IgD-negative memory B cell (primary cell): ENCODE results near the gene SLC34A3. TPM values are rescaled to one million over a fixed set of nuclear protein-coding genes. Genes with fewer than 3 reads are reported as not detected.
A peak's percentile ranks its signal among the peaks of the same experiment; 100 is the strongest.

Experiments used
- H3K27ac Mint-ChIP-seq, 3 donors: one replicate each; pipeline ENCODE4 v1.8.0; 2020 to 2022; ENCODE audit warnings: mild to moderate bottlenecking in 3 of 3, mixed read lengths in 3 of 3, moderate library complexity in 1 of 3
- H3K27me3 Mint-ChIP-seq: one replicate; pipeline ENCODE4 v1.8.0; 2021; ENCODE audit warnings: mixed read lengths
- H3K36me3 Mint-ChIP-seq: one replicate; pipeline ENCODE4 v1.8.0; 2020; ENCODE audit warnings: mild to moderate bottlenecking, mixed read lengths
- H3K4me1 Mint-ChIP-seq, 3 donors: one replicate each; pipeline ENCODE4 v1.8.0; 2020 to 2022; ENCODE audit warnings: mixed read lengths in 3 of 3, mild to moderate bottlenecking in 1 of 3
- H3K4me3 Mint-ChIP-seq, 4 donors: one replicate each; pipeline ENCODE4 v1.8.0; 2020 to 2022; ENCODE audit warnings: mild to moderate bottlenecking in 4 of 4, mixed read lengths in 4 of 4, moderate library complexity in 3 of 4
- H3K9me3 Mint-ChIP-seq, 3 donors: one replicate each; pipeline ENCODE4 v1.8.0; 2020 to 2021; ENCODE audit warnings: mixed read lengths in 3 of 3, mild to moderate bottlenecking in 1 of 3
- polyA plus RNA-seq: library from polyadenylated mRNA; unstranded; fragments of 300-500 nt; fragmentation: Illumina TruSeq; gene quantifications from one replicate; pipeline ENCODE4 v1.2.3, GENCODE V29; 2021

SLC34A3 gene
- polyA plus RNA-seq, 1 donor from 2014 or later = not detected

DNA sequence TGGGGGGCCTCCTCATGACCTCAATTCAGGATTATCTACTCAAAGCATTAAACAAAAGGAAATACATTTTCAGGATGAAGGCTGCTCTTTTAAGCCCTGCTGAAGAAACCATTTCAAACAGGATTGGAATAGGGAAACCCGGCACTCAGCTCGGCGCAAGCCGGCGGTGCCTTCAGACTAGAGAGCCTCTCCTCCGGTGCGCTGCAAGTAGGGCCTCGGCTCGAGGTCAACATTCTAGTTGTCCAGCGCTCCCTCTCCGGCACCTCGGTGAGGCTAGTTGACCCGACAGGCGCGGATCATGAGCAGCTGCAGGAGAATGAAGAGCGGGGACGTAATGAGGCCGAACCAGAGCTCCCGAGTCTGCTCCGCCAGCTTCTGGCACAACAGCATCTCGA lies 26.0 kb upstream of the SLC34A3 start:
- Mint-ChIP-seq H3K27ac (peak overlapping the region; percentile 93 to 96 (median 94)), H3K9me3 (no peaks in the 10 kb centered on the region), H3K4me3 (peak overlapping the region; percentile 90 to 96 (median 94)), H3K27me3 (no peaks in the 10 kb centered on the region), H3K36me3 (no peaks in the 10 kb centered on the region), H3K4me1 (peaks cover 23 to 24% (median 24%) of the 10 kb centered on the region in 3 donors)

- peak within 1 kb of the TSS; percentile 90 to 96 (median 94) for H3K4me3 Mint-ChIP-seq
- no peaks in the 10 kb centered on the region for H3K36me3 Mint-ChIP-seq
- H3K27ac Mint-ChIP-seq = peak within 1 kb of the TSS; percentile 93 to 96 (median 94)
- peaks cover 23 to 24% (median 24%) of the 10 kb centered on the region in 3 donors for H3K4me1 Mint-ChIP-seq
- no peaks in the 10 kb centered on the region for H3K27me3 Mint-ChIP-seq
- H3K9me3 Mint-ChIP-seq = no peaks in the 10 kb centered on the region
These were observed 25.3 kb upstream of the SLC34A3 start, which contains the start of the genes NDOR1 and TMEM203 for GRCh38 chr9:137205126-137206069. TSS of gene NDOR1 (plus strand) at chr9:137205700. CDS start at chr9:137205778, 78 bp downstream. TSS of gene TMEM203 (minus strand) at chr9:137205648. CDS start at chr9:137205414, 234 bp downstream.

DNA sequence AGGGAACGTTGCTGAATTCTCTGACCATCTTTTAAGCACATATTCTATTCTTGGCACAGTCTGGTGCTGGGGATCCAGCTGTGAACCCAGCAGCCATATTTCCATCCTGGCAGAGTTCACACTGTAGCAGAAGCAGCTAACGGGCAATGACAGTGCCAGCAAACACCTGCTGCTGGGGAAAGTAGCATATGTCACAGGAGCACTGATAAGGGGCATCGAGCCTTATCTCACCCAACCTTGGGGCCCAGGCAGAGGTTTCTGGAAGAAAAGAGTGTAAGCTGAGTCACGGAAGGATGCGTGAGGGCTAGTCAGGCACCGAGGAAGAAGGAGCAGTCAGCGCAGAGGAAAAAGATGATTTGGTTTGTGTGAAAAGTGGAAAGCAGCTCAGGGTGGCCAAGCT lies 24.1 kb upstream of the SLC34A3 start:
- H3K36me3 Mint-ChIP-seq = peaks cover 1% of the 10 kb centered on the region
- H3K27me3 Mint-ChIP-seq = no peaks in the 10 kb centered on the region
- peak overlapping the region in 2 of 3 donors; percentile 93 to 96 for H3K27ac Mint-ChIP-seq
- peak overlapping the region; percentile 90 to 95 (median 93) for H3K4me3 Mint-ChIP-seq
- no peaks in the 10 kb centered on the region for H3K9me3 Mint-ChIP-seq
- H3K4me1 Mint-ChIP-seq = peaks cover 15 to 24% (median 24%) of the 10 kb centered on the region in 3 donors

GRCh38 chr9:137211532-137211931 lies 19.2 kb upstream of the SLC34A3 start:
- Mint-ChIP-seq H3K36me3 (peaks cover 1% of the 10 kb centered on the region), H3K27me3 (no peaks in the 10 kb centered on the region), H3K4me1 (peaks cover 1 to 9% (median 8%) of the 10 kb centered on the region in 3 donors), H3K27ac (peak overlapping the region in 1 of 3 donors; percentile 62), H3K9me3 (no peaks in the 10 kb centered on the region), H3K4me3 (no peak overlapping the region)

- Mint-ChIP-seq H3K4me3 (no peak overlapping the region), H3K27ac (no peak overlapping the region), H3K4me1 (peaks cover 0 to 1% (median under 1%) of the 10 kb centered on the region in 3 donors), H3K9me3 (no peaks in the 10 kb centered on the region), H3K36me3 (peaks cover 1% of the 10 kb centered on the region), H3K27me3 (no peaks in the 10 kb centered on the region)
These were observed 18.2 kb upstream of the SLC34A3 start for GRCh38 chr9:137212520-137212919.

DNA sequence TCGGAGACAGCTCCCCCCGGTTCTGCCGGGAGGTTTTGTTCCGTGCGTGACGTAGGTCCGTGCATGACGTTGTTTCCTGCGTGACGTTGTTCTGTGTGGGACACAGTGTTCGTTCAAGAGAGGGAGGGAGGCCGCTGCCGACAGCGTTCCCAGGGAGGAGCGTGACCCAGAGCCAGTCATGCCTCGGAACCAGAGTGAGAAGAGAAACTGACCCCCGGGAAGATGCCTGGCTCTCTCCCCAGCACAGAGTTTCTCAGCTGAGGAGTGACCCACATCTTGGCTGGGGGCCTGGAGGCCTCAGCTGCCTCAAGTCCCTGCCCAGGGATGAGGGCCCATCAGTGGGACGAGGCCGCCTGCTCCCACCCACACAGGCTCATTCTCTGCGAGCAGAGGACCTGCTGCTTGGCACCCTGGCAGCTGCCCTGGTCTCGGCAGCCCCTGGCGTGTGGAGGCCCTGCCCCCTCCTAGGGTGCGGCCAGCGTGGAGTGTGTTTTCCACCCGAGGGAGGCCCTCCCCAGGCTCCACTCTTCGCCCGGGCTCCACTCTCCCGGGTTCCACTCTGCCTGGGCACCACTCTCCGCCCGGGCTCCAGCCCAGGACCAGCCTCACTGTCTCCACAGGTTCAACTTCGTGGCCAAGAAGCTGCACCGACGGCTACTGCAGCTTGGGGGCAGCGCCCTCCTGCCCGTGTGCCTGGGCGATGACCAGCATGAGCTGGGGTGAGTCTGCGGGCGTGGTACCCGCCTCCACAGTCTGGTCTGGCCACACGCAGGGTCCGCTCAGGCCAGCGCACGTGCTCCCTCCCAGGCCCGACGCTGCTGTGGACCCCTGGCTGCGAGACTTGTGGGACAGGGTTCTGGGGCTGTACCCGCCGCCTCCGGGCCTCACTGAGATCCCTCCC lies 17.3 kb upstream of the SLC34A3 start:
- Mint-ChIP-seq H3K4me1 (no peaks in the 10 kb centered on the region), H3K27me3 (no peaks in the 10 kb centered on the region), H3K9me3 (no peaks in the 10 kb centered on the region), H3K27ac (no peak overlapping the region), H3K36me3 (peaks cover 1% of the 10 kb centered on the region), H3K4me3 (no peak overlapping the region)

DNA sequence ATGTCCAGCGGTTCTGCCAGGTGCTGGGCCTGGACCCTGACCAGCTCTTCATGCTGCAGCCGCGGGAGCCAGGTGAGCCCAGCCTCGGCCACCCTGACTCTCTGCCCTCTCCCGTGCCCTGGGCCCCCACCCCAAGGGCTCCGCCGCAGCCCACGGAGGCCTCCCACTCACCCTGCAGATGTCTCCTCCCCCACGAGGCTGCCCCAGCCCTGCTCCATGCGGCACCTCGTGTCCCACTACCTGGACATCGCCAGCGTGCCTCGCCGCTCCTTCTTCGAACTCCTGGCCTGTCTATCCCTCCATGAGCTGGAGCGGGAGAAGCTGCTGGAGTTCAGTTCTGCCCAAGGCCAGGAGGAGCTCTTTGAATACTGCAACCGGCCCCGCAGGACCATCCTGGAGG lies 16.1 kb upstream of the SLC34A3 start:
- Mint-ChIP-seq H3K27me3 (no peaks in the 10 kb centered on the region), H3K27ac (no peak overlapping the region), H3K9me3 (no peaks in the 10 kb centered on the region), H3K4me3 (no peak overlapping the region), H3K4me1 (no peaks in the 10 kb centered on the region), H3K36me3 (peaks cover 1% of the 10 kb centered on the region)

DNA sequence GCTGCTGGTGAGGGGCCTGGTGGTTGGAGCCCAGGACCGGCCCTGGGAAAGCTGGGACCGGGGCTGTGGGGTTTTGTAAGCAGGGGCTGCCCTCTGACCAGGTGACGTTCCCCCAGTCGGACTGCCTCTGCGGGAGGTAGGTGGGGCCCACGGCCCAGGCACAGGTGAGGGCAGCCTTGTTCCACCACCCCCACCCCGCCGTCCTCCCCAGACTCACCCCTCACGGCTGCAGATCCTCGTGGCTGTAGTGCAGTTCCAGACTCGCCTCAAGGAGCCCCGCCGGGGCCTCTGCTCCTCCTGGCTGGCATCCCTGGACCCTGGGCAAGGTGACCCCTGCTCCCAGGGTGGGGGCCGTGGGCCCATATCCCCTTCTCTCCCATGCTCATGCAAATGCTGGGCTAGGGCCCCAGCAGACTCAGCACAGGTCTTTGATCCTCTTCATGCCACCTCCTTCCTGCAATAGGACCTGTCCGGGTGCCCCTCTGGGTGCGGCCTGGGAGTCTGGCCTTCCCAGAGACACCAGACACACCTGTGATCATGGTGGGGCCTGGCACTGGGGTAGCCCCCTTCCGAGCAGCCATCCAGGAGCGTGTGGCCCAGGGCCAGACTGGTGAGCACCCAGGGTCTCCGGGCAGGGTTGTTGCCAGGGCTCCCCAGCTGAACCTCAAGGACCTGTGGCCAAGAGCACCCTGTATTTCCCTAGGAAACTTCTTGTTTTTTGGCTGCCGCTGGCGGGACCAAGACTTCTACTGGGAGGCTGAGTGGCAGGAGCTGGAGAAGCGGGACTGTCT lies 15.3 kb upstream of the SLC34A3 start:
- Mint-ChIP-seq H3K36me3 (peaks cover 1% of the 10 kb centered on the region), H3K27me3 (peaks cover 1% of the 10 kb centered on the region), H3K4me3 (no peak overlapping the region), H3K27ac (no peak overlapping the region), H3K9me3 (no peaks in the 10 kb centered on the region), H3K4me1 (no peaks in the 10 kb centered on the region)

DNA sequence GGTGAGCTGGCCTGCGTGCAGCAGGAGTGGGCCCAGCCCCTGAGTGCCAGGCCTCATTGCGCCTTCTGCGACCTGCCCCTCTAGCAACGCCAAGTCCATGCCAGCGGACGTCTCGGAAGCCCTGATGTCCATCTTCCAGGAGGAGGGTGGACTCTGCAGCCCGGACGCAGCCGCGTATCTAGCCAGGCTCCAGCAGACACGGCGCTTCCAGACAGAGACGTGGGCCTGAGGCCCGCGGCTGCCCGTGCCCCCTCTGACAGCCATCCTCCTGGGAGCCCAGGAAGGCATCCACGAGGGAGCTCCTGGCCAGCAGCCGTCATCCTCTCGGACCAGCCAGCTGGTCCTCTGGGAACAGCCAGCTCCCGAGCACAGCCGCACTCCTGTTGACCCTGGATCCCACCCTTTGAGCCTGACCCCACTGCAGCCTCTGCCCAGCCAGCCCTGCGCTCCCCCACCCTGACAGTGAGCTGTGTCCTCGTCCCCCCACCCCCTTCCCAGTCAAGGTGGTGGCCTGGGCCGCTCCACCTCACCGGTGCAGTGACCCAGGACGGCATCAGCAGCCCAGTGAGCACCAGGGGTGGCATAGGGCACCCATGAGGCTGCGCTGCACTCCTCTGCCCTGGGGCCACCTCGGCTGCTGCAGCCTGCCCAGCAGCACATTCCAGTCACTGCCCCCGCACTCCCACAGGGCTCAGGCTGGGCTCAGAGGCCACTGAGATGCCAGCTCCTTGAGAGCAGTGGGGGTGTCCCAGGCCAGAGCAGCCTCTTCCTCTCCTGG lies 14.3 kb upstream of the SLC34A3 start:
- Mint-ChIP-seq H3K27me3 (peaks cover 1% of the 10 kb centered on the region), H3K9me3 (no peaks in the 10 kb centered on the region), H3K4me1 (no peaks in the 10 kb centered on the region), H3K36me3 (peaks cover under 1% of the 10 kb centered on the region), H3K4me3 (no peak overlapping the region), H3K27ac (no peak overlapping the region)

GRCh38 chr9:137217276-137218211 lies 13.2 kb upstream of the SLC34A3 start:
- H3K9me3 Mint-ChIP-seq = no peaks in the 10 kb centered on the region
- H3K27ac Mint-ChIP-seq = no peak overlapping the region
- peak overlapping the region in 1 of 4 donors; percentile 63 for H3K4me3 Mint-ChIP-seq
- no peaks in the 10 kb centered on the region for H3K4me1 Mint-ChIP-seq
- H3K27me3 Mint-ChIP-seq = peaks cover 1% of the 10 kb centered on the region
- H3K36me3 Mint-ChIP-seq = no peaks in the 10 kb centered on the region

DNA sequence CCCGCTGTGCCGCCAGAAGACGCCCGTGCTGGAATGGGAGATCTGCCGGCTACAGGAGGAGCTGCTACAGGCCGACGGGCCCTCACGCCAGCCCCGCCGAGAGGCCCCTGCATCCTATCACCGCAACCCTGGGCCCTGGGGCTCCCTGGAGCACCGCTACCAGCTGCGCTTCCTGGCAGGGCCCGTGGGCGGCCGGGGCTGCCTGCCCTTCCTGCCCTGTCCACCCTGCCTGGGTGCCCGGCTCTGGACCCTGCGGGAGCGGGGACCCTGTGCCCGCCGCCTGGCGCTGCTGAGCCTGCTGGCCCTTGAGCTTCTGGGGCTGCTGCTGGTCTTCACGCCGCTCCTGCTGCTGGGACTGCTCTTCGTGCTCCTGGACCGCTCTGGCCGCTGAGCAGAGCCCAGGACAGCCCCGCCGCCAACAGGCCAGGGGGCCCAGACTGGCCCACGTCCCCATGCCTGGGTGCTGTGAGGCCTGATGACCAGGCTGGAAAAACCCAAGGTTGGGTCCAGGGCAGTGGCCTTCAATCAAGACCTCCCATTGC lies 12.4 kb upstream of the SLC34A3 start:
- no peaks in the 10 kb centered on the region for H3K36me3 Mint-ChIP-seq
- H3K27me3 Mint-ChIP-seq = peaks cover 1% of the 10 kb centered on the region
- no peaks in the 10 kb centered on the region for H3K9me3 Mint-ChIP-seq
- H3K4me3 Mint-ChIP-seq = no peak overlapping the region
- H3K4me1 Mint-ChIP-seq = no peaks in the 10 kb centered on the region
- no peak overlapping the region for H3K27ac Mint-ChIP-seq

DNA sequence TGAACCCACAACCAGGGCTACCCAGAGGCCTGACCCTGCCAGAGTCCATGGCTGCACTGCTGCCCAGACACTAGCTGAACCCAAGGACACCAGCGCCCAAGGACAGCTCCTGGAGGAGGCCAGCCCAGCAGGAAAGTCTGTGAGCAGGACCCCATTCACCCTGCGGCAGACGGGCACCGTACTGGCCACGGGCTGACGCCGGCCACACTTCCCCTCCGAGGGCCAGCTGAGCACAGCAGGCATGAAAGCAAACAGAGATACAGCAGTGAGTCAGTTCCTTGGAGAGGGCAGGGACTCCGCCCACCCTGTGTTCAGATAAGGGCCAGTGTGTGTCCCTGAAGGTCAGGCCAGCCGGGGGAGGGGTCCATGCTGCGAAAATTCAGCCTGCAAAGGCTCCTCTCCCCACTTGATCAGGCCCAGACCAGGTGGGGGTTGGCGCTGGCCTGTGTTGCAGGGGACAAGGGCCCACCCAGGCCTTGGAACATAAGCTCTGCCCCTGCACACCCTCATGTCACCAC lies 11.9 kb upstream of the SLC34A3 start:
- Mint-ChIP-seq H3K4me1 (no peaks in the 10 kb centered on the region), H3K27ac (no peak overlapping the region), H3K9me3 (no peaks in the 10 kb centered on the region), H3K36me3 (no peaks in the 10 kb centered on the region), H3K27me3 (peaks cover 1% of the 10 kb centered on the region), H3K4me3 (no peak overlapping the region)
